H1 (cell line): ENCODE data around the gene PLA2G4E. TPM values are rescaled to one million over a fixed set of nuclear protein-coding genes. Genes with fewer than 3 reads are reported as not detected.

Experiments
- CHD7 ChIP-seq: fragments of 300-600 bp; sonication (generic); IDR thresholded peaks from 2 replicates; pipeline ENCODE4 v1.7.1; 2012; ENCODE audit warnings: low read length, moderate library complexity, mild to moderate bottlenecking, inconsistent platforms; ENCODE audit not compliant: insufficient replicate concordance
- polyA plus RNA-seq, 7 experiments: library from polyadenylated mRNA; depleted of rRNA in 3 of 7; stranded (reverse) in 5 of 7; unstranded in 2 of 7; fragments of >200 nt in 5 of 7; fragments of 200-250 nt in 2 of 7; gene quantifications; 1 replicate in 5 of 7; 2 replicates in 1 of 7; 4 replicates in 1 of 7; pipeline versions ENCODE4 v1.2.1 to v1.2.3, GENCODE V29; 2011 to 2013; ENCODE audit warnings: missing spikeins in 2 of 7, mixed read lengths in 2 of 7
- total RNA-seq: library from RNA; stranded (reverse); fragmentation: NEBNext Ultra II Directional; extraction: Animal tissue kit (Norgen Biotek cat#: 25700); gene quantifications from 2 replicates; pipeline ENCODE4 v1.2.1, GENCODE V29; 2021

PLA2G4E gene
- total and polyA plus RNA-seq, 2 of the 8 experiments (the other 6 are each of a cell fraction or from before 2014, with no cell fraction given): 0.03 TPM; not detected in 1

GRCh38 chr15:41993472-41994170 is 27.2 kb downstream of the PLA2G4E start (continued):
- TF ChIP-seq CHD7: no peak
